Neural cell (in vitro differentiated cells): ENCODE results near the gene CBLL2. TPM values are rescaled to one million over a fixed set of nuclear protein-coding genes. Genes with fewer than 3 reads are reported as not detected.

Source experiments
- H2AFZ ChIP-seq: fragments of 200-600, 300-800 bp; sonication (generic), shearing (Covaris generic); 2 replicates; pipeline ENCODE4 v1.6.0; 2014; ENCODE audit warnings: low read depth, mild to moderate bottlenecking, antibody characterized with exemption, low read length, moderate library complexity
- H3F3A ChIP-seq: fragments of 200-600 bp; shearing (Covaris generic); 2 replicates; pipeline ENCODE4 v1.6.1; 2016; ENCODE audit warnings: mild to moderate bottlenecking, moderate library complexity, mixed read lengths, antibody characterized with exemption, low read length; ENCODE audit not compliant: insufficient read depth, poor library complexity, severe bottlenecking
- H3K27ac ChIP-seq: fragments of 200-600, 300-800 bp; sonication (generic), shearing (Covaris generic); 2 replicates; pipeline ENCODE4 v1.5.1; 2014; ENCODE audit warnings: mild to moderate bottlenecking, low read length, moderate library complexity
- H3K27me3 ChIP-seq: fragments of 300-800, 200-600 bp; sonication (generic), shearing (Covaris generic); 2 replicates; pipeline ENCODE4 v1.6.0; 2014; ENCODE audit warnings: mild to moderate bottlenecking, low read depth, low read length, moderate library complexity; ENCODE audit not compliant: insufficient read depth
- H3K36me3 ChIP-seq: fragments of 300-800, 200-600 bp; sonication (generic), shearing (Covaris generic); 2 replicates; pipeline ENCODE4 v1.5.1; 2014; ENCODE audit warnings: mild to moderate bottlenecking, antibody characterized with exemption, low read length, moderate library complexity; ENCODE audit not compliant: insufficient read depth
- H3K4me2 ChIP-seq: fragments of 300-800, 200-600 bp; sonication (generic), shearing (Covaris generic); 2 replicates; pipeline ENCODE4 v1.6.0; 2014; ENCODE audit warnings: mild to moderate bottlenecking, low read length
- H3K4me3 ChIP-seq: fragments of 300-800, 200-600 bp; sonication (generic), shearing (Covaris generic); 2 replicates; pipeline ENCODE4 v1.5.1; 2014; ENCODE audit warnings: mild to moderate bottlenecking, low read length, moderate library complexity
- H3K79me2 ChIP-seq: fragments of 200-600 bp; shearing (Covaris generic); replicated peaks from 2 replicates; pipeline ENCODE4 v1.6.0; 2014; ENCODE audit warnings: mild to moderate bottlenecking, low read length, moderate library complexity; ENCODE audit not compliant: insufficient read depth
- H3K9ac ChIP-seq: fragments of 300-800, 200-600 bp; sonication (generic), shearing (Covaris generic); 2 replicates; pipeline ENCODE4 v1.6.1; 2016; ENCODE audit warnings: mild to moderate bottlenecking, low read length, mixed read lengths
- H3K9me2 ChIP-seq: fragments of 200-600 bp; shearing (Covaris generic); 2 replicates; pipeline ENCODE4 v1.6.1; 2016; ENCODE audit warnings: mild to moderate bottlenecking, low read length, mixed read lengths; ENCODE audit not compliant: insufficient read depth
- H3K9me3 ChIP-seq: fragments of 200-600, 300-800 bp; sonication (generic), shearing (Covaris generic); 2 replicates; pipeline ENCODE4 v1.6.1; 2016; ENCODE audit warnings: mild to moderate bottlenecking, mixed run types, low read length, moderate library complexity, mixed read lengths
- H4K20me1 ChIP-seq: fragments of 200-600 bp; shearing (Covaris generic); 2 replicates; pipeline ENCODE4 v1.6.1; 2016; ENCODE audit warnings: mild to moderate bottlenecking, mixed run types; ENCODE audit not compliant: insufficient read depth
- CTCF ChIP-seq: fragments of 450-650 bp; IDR thresholded peaks from 2 replicates; pipeline ENCODE4 v1.5.1; 2014; ENCODE audit warnings: antibody characterized with exemption, mild to moderate bottlenecking, moderate library complexity; ENCODE audit not compliant: poor library complexity, severe bottlenecking
- EP300 ChIP-seq: fragments of 450-650 bp; conservative IDR thresholded peaks from 2 replicates; pipeline ENCODE4 v1.6.1; 2014; ENCODE audit warnings: antibody characterized with exemption, mild to moderate bottlenecking, moderate library complexity; ENCODE audit not compliant: poor library complexity, severe bottlenecking
- EZH2 ChIP-seq: fragments of 200-600, 300-800 bp; shearing (Covaris generic), sonication (generic); IDR thresholded peaks from 2 replicates; pipeline ENCODE4 v1.6.1; 2014; ENCODE audit warnings: antibody characterized with exemption, low read length, borderline replicate concordance, mild to moderate bottlenecking; ENCODE audit not compliant: insufficient read depth, poor library complexity, severe bottlenecking
- MXI1 ChIP-seq: fragments of 450-650 bp; conservative IDR thresholded peaks from 2 replicates; pipeline ENCODE4 v1.6.1; 2014; ENCODE audit warnings: antibody characterized with exemption, mild to moderate bottlenecking; ENCODE audit not compliant: poor library complexity, severe bottlenecking
- POLR2AphosphoS5 ChIP-seq: IDR thresholded peaks from 2 replicates; pipeline ENCODE4 v1.6.1; 2012
- RAD21 ChIP-seq: fragments of 450-650 bp; conservative IDR thresholded peaks from 2 replicates; pipeline ENCODE4 v1.6.1; 2014; ENCODE audit warnings: antibody characterized with exemption, mild to moderate bottlenecking, moderate library complexity
- REST ChIP-seq: IDR thresholded peaks from 2 replicates; pipeline ENCODE4 v1.6.1; 2012; ENCODE audit warnings: borderline replicate concordance
- SMC3 ChIP-seq: fragments of 450-650 bp; conservative IDR thresholded peaks from 2 replicates; pipeline ENCODE4 v1.6.1; 2014; ENCODE audit warnings: antibody characterized with exemption, mild to moderate bottlenecking, moderate library complexity; ENCODE audit not compliant: poor library complexity
- TAF1 ChIP-seq: IDR thresholded peaks from 2 replicates; pipeline ENCODE4 v1.6.1; 2012; ENCODE audit warnings: low read depth
- polyA plus RNA-seq: library from polyadenylated mRNA; depleted of rRNA; stranded (reverse); fragments of >200 nt; gene quantifications from 2 replicates; pipeline ENCODE4 v1.2.3, GENCODE V29; 2014

CBLL2 gene
- polyA plus RNA-seq, 1 donor from 2014 or later = not detected

GRCh38 chrX:22268706-22269105, 4.0 kb upstream of the CBLL2 start:
- H3F3A ChIP-seq = no peaks in the 10 kb centered on the region
- H2AFZ ChIP-seq = no peak overlapping the region
- TF ChIP-seq TAF1 = no peak
- TF ChIP-seq CTCF = no peak
- TF ChIP-seq EP300 = no peak
- TF ChIP-seq MXI1 = no peak
- TF ChIP-seq SMC3 = no peak
- no peak for TF ChIP-seq EZH2
- no peak for TF ChIP-seq RAD21
- no peak for TF ChIP-seq REST
- TF ChIP-seq POLR2AphosphoS5 = no peak
- H3K9me3 ChIP-seq = no peaks in the 10 kb centered on the region
- no peaks in the 10 kb centered on the region for H3K79me2 ChIP-seq
- no peak overlapping the region for H3K4me2 ChIP-seq
- no peaks in the 10 kb centered on the region for H3K9me2 ChIP-seq
- no peak overlapping the region for H3K4me3 ChIP-seq
- no peak overlapping the region for H3K27ac ChIP-seq
- H3K9ac ChIP-seq = no peak overlapping the region
- no peaks in the 10 kb centered on the region for H3K36me3 ChIP-seq
- no peaks in the 10 kb centered on the region for H3K27me3 ChIP-seq
- no peaks in the 10 kb centered on the region for H4K20me1 ChIP-seq

- Histone ChIP-seq H3K4me3 (no peak overlapping the region), H3K9me3 (no peaks in the 10 kb centered on the region), H3K27ac (no peak overlapping the region), H3K36me3 (no peaks in the 10 kb centered on the region), H3K27me3 (no peaks in the 10 kb centered on the region), H3K4me2 (no peak overlapping the region), H3K9ac (no peak overlapping the region), H3K9me2 (no peaks in the 10 kb centered on the region), H4K20me1 (no peaks in the 10 kb centered on the region), H3K79me2 (no peaks in the 10 kb centered on the region), H3F3A (no peaks in the 10 kb centered on the region), H2AFZ (no peak overlapping the region)
- TF ChIP-seq CTCF (no peak), MXI1 (no peak), TAF1 (no peak), EZH2 (no peak), EP300 (no peak), RAD21 (no peak), REST (no peak), SMC3 (no peak), POLR2AphosphoS5 (no peak)
These were observed 1.1 kb downstream of the CBLL2 start for GRCh38 chrX:22273714-22274317.
